Measurements from ENCODE around the gene XCR1.
"Not testable (repeated sequence)": the region's sequence is repeated elsewhere in the genome, so short reads cannot be mapped to it uniquely, and the experiment has no call there.

The XCR1 gene

DNA sequence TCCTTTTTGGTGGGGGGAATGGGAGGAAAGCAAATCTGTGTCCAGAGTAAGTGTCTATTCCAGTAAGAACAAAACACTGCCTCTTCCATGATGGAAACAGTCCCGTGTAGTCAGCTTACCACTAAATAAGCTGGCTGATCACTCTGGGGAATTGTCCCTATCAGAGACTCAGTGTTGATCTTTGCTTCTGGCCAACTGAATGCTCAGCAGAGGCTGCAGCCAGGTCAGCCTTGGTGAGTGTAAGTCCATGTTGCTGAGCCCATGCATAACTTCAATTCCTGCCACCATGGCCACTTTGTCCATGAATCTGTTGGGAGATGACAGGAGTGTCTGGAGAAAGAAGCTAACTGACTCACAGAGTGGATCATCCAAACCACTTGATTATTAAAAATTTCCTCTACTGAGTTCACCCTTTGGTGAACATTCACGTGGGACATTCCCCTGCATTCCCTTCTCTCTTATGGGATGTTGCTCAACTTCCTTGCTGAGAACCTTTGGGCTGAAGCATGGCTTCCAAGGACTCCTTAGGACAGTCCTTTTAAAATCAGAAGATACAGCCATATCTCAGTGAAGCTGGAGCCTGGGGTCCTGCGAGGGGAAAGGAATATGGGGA lies 33.9 kb upstream of the XCR1 start:
- H3K27me3 ChIP-seq, result no peaks in the 10 kb centered on the region
- H3K4me1 ChIP-seq, result peaks cover 0 to 51% (median 33%) of the 10 kb centered on the region in 4 donors
- intact Hi-C loops (cut with DNase I; ENCODE audit: low total_unique reads), result no loop called here
- DNase-seq, result no peak
- TF ChIP-seq CTCF (IDR thresholded peaks at IDR 0.05), result no peak
- no peak overlapping the region for H3K4me3 ChIP-seq
- H3K9me3 ChIP-seq, result no peaks in the 10 kb centered on the region
- no peak overlapping the region for H3K27ac ChIP-seq
- no peaks in the 10 kb centered on the region for H3K36me3 ChIP-seq

DNA sequence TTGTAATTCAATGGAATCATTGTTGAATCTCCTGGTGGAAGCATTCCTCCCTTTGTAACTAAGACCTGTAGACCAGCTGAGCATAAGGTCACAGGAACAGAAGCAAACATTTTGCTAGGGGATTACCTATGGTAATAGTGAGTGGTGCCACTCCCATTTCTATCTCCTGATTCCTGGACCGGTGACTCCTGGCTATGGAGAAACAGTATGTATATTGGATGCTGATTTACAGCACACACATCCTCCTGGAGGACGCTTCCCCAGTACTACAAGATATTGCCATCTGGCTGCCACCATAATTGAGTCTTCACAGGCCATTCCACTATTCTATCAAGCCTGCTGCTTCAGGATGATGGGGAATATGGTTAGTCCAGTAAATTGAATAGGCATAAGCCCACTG lies 33.3 kb upstream of the XCR1 start:
- Histone ChIP-seq H3K4me3 (no peak overlapping the region), H3K4me1 (peaks cover 0 to 49% (median 29%) of the 10 kb centered on the region in 4 donors), H3K9me3 (no peaks in the 10 kb centered on the region), H3K27me3 (no peaks in the 10 kb centered on the region), H3K27ac (no peak overlapping the region), H3K36me3 (no peaks in the 10 kb centered on the region)
- no peak for TF ChIP-seq CTCF (IDR thresholded peaks at IDR 0.05)
- intact Hi-C loops (cut with DNase I; ENCODE audit: low total_unique reads), result no loop called here
- no peak for DNase-seq

DNA sequence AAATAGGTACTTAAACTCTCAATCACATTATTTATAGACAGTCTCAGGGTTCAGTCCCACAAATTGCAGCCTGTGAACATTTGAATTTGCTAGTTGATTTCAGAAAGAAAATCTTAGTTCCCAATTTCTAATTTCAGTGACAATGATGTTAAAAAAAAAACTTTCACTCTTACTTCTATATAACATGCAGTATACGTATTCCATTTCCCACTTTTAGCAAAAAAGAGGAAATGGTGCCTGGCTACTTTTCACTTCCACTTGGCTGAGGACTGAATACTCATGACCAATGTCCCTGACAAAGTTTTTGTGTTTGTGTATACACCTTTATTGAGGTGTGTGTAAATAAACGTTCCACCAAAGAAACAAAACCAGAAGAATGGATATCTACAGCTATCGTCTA lies 32.1 kb upstream of the XCR1 start:
- intact Hi-C loops (cut with DNase I; ENCODE audit: low total_unique reads), result no loop called here
- H3K9me3 ChIP-seq, result no peaks in the 10 kb centered on the region
- TF ChIP-seq CTCF (IDR thresholded peaks at IDR 0.05), result no peak
- no peak overlapping the region for H3K27ac ChIP-seq
- DNase-seq, result no peak
- H3K4me1 ChIP-seq, result peaks cover 0 to 38% (median 23%) of the 10 kb centered on the region in 4 donors
- H3K36me3 ChIP-seq, result no peaks in the 10 kb centered on the region
- H3K27me3 ChIP-seq, result no peaks in the 10 kb centered on the region
- no peak overlapping the region for H3K4me3 ChIP-seq

- Histone ChIP-seq H3K27ac (no peak overlapping the region), H3K36me3 (no peaks in the 10 kb centered on the region), H3K27me3 (no peaks in the 10 kb centered on the region), H3K4me1 (peaks cover 0 to 33% (median 22%) of the 10 kb centered on the region in 4 donors), H3K4me3 (no peak overlapping the region), H3K9me3 (no peaks in the 10 kb centered on the region)
- intact Hi-C loops (cut with DNase I; ENCODE audit: low total_unique reads), result no loop called here
- TF ChIP-seq CTCF (IDR thresholded peaks at IDR 0.05), result no peak
- no peak for DNase-seq
Measured at GRCh38 chr3:46058981-46059380, 31.7 kb upstream of the XCR1 start.

DNA sequence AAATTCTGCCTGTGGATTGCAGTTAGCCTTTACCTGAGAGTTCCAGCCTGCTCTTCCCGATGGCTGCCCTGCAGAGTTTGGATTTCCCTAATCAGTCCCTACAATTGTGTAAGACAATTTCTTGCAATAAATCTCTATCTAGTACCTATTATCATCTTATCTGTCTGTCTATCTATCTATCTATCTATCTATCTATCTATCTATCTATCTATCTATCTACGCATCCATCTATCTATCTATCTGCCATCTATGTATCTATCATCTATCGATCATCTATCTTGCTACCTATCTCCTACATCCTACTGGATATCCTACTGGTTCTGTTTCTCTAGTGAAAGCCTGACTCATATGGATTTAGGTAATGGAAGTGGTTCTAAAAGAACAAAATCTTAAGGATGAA lies 30.4 kb upstream of the XCR1 start:
- TF ChIP-seq CTCF (IDR thresholded peaks at IDR 0.05), result no peak
- peaks cover 0 to 20% (median 12%) of the 10 kb centered on the region in 4 donors for H3K4me1 ChIP-seq
- intact Hi-C loops (cut with DNase I; ENCODE audit: low total_unique reads), result no loop called here
- H3K9me3 ChIP-seq, result no peaks in the 10 kb centered on the region
- H3K27ac ChIP-seq, result no peak overlapping the region
- no peak for DNase-seq
- H3K4me3 ChIP-seq, result no peak overlapping the region
- no peaks in the 10 kb centered on the region for H3K27me3 ChIP-seq
- no peaks in the 10 kb centered on the region for H3K36me3 ChIP-seq

DNA sequence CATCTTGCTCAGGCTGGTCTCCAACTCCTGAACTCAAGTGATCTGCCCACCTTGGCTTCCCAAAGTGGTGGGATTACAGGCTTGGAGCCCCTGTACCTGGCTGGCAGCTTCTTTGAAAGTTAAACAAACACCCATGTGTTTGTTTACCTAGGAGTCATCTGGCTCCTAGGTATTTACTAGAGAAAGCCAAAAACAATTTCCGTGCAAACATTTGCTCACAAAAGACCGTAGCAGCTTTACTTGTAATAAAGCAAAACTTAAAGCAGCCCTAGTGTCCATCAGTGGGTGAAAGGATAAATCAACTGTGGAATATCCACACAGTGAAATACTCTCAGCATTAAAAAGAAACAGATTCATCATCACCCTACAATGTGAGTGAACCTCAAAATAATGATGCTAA lies 29.4 kb upstream of the XCR1 start:
- no peak overlapping the region for H3K4me3 ChIP-seq
- intact Hi-C loops (cut with DNase I; ENCODE audit: low total_unique reads), result no loop called here
- DNase-seq, result no peak
- no peak overlapping the region for H3K27ac ChIP-seq
- no peaks in the 10 kb centered on the region for H3K9me3 ChIP-seq
- TF ChIP-seq CTCF (IDR thresholded peaks at IDR 0.05), result no peak
- peaks cover 0 to 10% (median 2%) of the 10 kb centered on the region in 4 donors for H3K4me1 ChIP-seq
- H3K36me3 ChIP-seq, result no peaks in the 10 kb centered on the region
- H3K27me3 ChIP-seq, result no peaks in the 10 kb centered on the region

- DNase-seq; H3K9me3 ChIP-seq; intact Hi-C loops (cut with DNase I; ENCODE audit: low total_unique reads); H3K27me3 ChIP-seq; H3K27ac ChIP-seq; H3K4me1 ChIP-seq; H3K36me3 ChIP-seq; H3K4me3 ChIP-seq: not testable (repeated sequence)
Measured at GRCh38 chr3:46053761-46054515, 26.7 kb upstream of the XCR1 start.
